ENCODE data around the gene LAMA3.

Gene LAMA3

DNA sequence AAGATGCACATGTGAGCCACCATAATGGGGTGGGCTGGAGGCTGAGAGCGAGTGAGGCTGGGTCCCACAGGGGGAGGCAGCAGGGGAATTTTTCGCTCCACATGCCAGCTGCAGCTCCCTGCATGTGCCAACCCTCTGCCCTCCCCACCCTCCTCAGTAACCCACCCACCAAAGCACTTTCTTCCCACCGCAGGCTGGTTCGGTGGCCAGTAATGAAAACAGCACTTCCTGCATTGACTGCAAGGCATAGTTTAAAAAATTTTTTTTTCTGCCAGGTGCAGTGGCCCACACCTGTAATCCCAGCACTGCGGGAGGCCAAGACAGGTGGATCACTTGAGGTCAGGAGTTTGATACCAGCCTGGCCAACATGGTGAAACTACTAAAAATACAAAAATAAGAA, 177.8 kb downstream of the LAMA3 start:
- DNase-seq (ENCODE audit: low spot score in 2 of 2) (no peak), ATAC-seq (ENCODE audit: low read depth) (no peak)
- Mint-ChIP-seq H3K27ac (no peak overlapping the region), H3K4me3 (no peak overlapping the region), H3K27me3 (no peaks in the 10 kb centered on the region), H3K9me3 (no peaks in the 10 kb centered on the region), H3K4me1 (peaks cover 37% of the 10 kb centered on the region), H3K36me3 (no peaks in the 10 kb centered on the region)

DNA sequence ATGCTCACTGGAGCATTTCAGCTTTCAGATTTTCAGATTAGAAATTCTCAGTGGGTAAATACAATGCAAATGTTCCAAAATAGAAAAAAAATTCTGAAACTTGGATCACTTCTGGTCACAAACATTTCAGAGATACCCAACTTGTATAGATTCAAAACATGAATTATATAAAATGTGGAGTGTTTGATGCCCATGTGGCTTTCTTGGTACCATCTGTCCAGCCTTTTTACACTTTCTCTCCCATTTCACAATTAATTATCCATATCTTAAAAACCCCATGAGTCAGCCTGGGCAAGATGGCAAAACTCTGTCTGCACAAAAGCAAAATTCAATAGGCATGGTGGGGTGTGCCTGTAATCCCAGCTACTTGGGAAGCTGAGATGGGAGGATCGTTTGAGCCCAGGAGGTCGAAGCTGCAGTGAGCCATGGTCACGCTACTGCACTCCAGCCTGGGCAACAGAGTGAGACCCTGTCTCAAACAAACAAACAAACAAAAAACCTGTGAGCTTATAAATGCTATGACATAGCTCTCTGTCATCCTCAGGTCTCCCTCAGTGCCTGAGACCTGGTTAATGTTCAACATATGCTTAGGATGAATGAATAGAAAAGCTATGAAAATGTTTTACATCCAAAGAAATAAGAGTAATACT, 179.0 kb downstream of the LAMA3 start:
- Mint-ChIP-seq H3K4me1 (peaks cover 35% of the 10 kb centered on the region), H3K4me3 (no peak overlapping the region), H3K27ac (no peak overlapping the region), H3K36me3 (no peaks in the 10 kb centered on the region), H3K9me3 (no peaks in the 10 kb centered on the region), H3K27me3 (peaks cover 1% of the 10 kb centered on the region)
- DNase-seq (ENCODE audit: low spot score in 2 of 2): no peak
- no peak for ATAC-seq (ENCODE audit: low read depth)

DNA sequence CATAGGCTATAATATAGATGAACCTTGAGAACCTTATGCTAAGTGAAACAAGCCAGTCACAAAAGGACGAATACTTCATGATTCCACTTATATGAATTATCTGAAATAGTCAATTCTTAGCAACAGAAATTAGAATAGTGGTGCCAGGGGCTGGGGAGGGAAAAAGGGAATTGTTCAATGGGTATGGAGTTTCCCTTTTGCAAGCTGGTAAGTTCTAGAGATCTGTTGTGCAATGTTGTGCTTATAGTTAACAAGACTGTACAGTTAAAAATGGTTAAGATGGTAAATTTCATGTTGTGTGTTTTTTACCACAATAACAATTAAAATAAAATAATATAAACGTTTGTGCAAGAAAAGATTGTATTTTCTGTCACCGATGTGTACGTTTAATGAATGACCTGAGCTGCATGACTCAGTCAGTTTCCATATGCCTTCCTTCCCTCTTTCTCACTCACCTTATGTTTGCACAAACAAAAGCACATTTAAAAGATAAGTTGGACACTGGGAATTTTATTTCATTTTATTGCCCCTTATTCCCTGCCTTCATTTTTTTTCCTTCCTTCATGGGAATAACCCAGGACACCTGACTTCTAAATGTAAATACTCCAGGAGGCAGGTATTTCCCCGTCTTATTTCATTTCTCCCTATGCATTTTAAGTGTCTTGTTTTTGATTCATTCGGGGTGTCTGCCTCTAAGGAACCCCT, 181.6 kb downstream of the LAMA3 start:
- no peak for ATAC-seq (ENCODE audit: low read depth)
- Mint-ChIP-seq H3K27me3 (peaks cover 2% of the 10 kb centered on the region), H3K4me1 (peaks cover 18% of the 10 kb centered on the region), H3K36me3 (no peaks in the 10 kb centered on the region), H3K27ac (no peak overlapping the region), H3K4me3 (no peak overlapping the region), H3K9me3 (no peaks in the 10 kb centered on the region)
- DNase-seq (ENCODE audit: low spot score in 2 of 2): no peak

DNA sequence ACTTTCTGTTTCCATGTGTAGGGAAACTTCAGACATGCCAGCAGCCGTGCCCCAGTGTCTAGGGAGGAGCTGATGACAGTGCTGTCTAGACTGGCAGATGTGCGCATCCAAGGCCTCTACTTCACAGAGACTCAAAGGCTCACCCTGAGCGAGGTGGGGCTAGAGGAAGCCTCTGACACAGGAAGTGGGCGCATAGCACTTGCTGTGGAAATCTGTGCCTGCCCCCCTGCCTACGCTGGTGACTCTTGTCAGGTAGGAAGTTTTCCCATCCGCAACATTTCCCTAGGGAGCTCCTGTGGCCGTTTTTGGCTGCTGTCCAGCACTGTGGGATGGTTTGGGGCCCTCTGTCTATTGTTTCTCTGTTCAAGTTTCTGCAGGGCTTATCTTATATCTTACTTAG, 182.2 kb downstream of the LAMA3 start:
- Mint-ChIP-seq H3K36me3 (no peaks in the 10 kb centered on the region), H3K4me3 (no peak overlapping the region), H3K27me3 (peaks cover 2% of the 10 kb centered on the region), H3K4me1 (peaks cover 15% of the 10 kb centered on the region), H3K27ac (no peak overlapping the region), H3K9me3 (no peaks in the 10 kb centered on the region)
- peak in 1 of 2 donors; percentile 20 for DNase-seq (ENCODE audit: low spot score in 2 of 2)
- peak; percentile 78 for ATAC-seq (ENCODE audit: low read depth)

DNA sequence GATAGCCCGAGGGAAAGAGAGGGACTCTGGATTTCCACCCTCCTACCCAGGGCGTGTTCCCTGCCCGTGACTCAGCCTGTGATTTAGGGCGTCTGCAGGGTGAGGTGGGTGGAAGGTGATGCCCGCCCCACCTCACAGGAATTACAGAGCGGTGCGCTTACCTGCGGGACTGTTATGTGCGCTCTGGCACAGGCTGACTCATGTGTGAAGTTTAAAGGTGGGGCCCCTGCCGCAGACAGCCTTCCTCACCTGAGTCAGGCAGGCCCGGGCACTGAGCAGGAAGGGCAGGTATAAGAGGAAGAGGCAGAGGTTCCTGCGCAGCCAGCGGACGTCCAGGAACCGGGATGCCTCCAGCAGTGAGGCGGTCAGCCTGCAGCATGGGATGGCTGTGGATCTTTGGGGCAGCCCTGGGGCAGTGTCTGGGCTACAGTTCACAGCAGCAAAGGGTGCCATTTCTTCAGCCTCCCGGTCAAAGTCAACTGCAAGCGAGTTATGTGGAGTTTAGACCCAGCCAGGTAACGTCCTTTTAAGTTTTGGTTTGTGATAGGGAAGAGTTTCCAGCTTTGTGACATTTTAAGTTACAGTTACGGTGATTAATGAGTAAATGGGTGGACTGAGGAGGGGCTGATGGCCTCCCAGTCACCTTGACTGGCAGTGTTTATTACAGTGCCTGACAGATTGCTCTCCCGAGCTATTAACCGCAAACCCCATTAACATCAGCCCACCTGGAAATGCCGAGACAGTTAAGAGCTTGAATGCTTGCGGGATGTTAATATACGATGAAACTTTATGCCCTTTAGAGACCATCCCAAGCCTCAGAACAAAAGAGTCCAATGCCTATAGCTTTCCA, 183.7 kb downstream of the LAMA3 start:
- no peak for ATAC-seq (ENCODE audit: low read depth)
- DNase-seq (ENCODE audit: low spot score in 2 of 2): no peak
- peaks cover 2% of the 10 kb centered on the region for H3K27me3 Mint-ChIP-seq
- no peak overlapping the region for H3K4me3 Mint-ChIP-seq
- no peak overlapping the region for H3K27ac Mint-ChIP-seq
- H3K4me1 Mint-ChIP-seq: peaks cover 15% of the 10 kb centered on the region
- no peaks in the 10 kb centered on the region for H3K36me3 Mint-ChIP-seq
- H3K9me3 Mint-ChIP-seq: no peaks in the 10 kb centered on the region

DNA sequence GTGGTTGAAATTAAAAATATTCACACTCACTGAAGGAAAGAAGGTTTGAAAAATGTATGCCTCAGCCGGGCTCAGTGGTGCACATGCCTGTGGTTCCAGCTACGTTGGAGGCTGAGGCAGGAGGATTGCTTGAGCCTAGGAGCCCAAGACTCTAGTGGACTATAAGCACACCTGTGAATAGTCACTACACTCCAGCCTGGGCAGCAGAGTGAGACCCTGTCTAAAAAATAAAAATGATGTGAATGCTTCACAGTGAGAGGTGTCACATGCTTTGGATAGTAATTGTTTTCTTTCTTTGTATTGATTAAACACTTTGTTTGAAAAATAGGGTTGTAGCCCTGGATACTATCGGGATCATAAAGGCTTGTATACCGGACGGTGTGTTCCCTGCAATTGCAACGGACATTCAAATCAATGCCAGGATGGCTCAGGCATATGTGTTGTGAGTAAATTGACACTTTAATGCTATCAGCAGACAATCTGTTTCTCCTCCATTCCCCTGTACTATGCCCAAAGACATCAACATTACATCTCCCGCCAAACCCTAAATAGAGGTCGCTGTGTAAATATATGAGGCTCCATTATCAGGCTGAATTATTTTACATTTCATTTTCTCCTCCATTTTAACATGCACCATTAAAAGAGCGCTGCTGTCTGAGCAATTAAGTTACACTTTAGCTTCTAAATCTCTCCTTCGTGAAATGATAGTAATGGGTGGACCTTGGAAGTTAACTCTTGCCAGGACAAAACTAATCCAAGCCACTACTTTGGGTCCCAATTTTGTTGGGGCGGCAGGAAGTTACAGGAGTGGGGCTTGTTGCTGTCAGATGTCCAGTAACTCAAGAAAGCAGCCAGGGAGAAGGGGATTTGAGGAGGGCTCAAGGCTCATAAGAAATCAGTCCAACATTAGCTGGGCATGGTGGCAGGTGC, 187.0 kb downstream of the LAMA3 start:
- H3K4me1 Mint-ChIP-seq: peaks cover 10% of the 10 kb centered on the region
- no peaks in the 10 kb centered on the region for H3K36me3 Mint-ChIP-seq
- H3K4me3 Mint-ChIP-seq: no peak overlapping the region
- no peak for DNase-seq (ENCODE audit: low spot score in 2 of 2)
- no peak for ATAC-seq (ENCODE audit: low read depth)
- H3K9me3 Mint-ChIP-seq: no peaks in the 10 kb centered on the region
- H3K27ac Mint-ChIP-seq: no peak overlapping the region
- H3K27me3 Mint-ChIP-seq: peaks cover 12% of the 10 kb centered on the region

DNA sequence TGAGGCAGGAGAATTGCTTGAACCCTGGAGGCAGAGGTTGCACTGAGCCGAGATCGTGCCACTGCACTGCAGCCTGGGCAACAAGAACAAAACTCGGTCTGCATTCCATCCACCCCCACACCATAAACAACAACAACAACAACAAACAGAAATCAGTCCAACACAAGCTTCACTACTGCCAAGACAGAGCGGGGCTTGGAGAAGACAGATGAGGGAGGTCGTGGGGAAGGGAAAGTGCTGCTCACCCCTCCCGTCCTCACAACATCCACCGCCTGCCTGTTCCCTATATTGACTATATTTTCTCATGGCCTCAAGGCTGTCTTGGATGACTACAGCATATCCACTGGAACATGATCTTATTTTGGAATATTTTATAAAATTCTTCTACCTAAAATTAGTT, 187.7 kb downstream of the LAMA3 start:
- DNase-seq (ENCODE audit: low spot score in 2 of 2) (no peak), ATAC-seq (ENCODE audit: low read depth) (no peak)
- Mint-ChIP-seq H3K4me3 (no peak overlapping the region), H3K36me3 (no peaks in the 10 kb centered on the region), H3K27me3 (peaks cover 12% of the 10 kb centered on the region), H3K4me1 (peaks cover 6% of the 10 kb centered on the region), H3K27ac (no peak overlapping the region), H3K9me3 (no peaks in the 10 kb centered on the region)

DNA sequence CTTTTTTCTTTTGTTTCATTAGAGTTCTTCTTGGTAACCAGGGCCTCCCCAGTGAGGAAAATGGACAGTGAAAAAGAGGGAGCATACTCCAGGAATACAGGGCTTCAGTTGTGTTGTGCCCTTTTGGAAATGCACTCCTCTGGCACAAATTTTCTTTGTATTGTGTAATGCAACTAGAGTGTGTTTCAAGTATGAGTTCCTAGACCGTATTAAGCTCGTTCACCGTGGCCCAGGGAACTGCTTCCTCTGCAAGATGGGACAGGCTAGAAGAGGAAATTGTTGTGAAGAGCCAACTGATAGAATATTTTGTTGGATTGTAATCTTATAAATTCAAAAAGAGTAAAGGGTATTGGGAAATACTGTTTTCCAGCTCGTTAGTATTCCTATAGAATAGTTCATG, 188.1 kb downstream of the LAMA3 start:
- H3K27me3 Mint-ChIP-seq: peaks cover 12% of the 10 kb centered on the region
- ATAC-seq (ENCODE audit: low read depth) (no peak), DNase-seq (ENCODE audit: low spot score in 2 of 2) (no peak)
- peaks cover 3% of the 10 kb centered on the region for H3K4me1 Mint-ChIP-seq
- H3K36me3 Mint-ChIP-seq: no peaks in the 10 kb centered on the region
- no peak overlapping the region for H3K27ac Mint-ChIP-seq
- no peaks in the 10 kb centered on the region for H3K9me3 Mint-ChIP-seq
- H3K4me3 Mint-ChIP-seq: no peak overlapping the region

DNA sequence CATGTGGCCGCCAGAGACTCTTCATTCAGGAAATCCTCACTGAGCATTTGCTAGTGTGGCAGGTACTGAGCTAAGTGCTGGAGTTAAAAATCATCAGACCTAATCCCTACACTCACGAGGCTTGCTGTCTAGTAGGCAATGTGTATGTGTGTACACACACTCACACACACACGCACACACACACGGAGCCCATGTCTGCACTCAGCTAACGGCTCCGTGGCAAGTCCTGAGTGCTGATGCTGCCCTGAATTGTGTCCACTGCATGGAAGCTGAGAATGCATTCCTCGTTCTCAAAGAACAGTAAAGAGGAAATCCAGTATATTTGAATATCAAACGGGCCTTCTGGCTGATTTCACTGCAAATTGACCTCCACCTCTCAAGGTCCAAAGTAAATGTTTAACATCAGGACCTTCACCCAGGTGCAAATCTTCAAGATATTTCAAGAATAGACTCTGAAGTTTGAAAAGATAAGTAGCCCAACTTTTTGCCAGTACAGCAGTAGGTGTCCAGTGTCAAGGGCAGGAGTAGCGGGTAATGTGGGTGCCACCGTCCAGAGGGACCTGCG, 189.2 kb downstream of the LAMA3 start:
- Mint-ChIP-seq H3K9me3 (no peaks in the 10 kb centered on the region), H3K4me1 (no peaks in the 10 kb centered on the region), H3K36me3 (no peaks in the 10 kb centered on the region), H3K27me3 (peaks cover 10% of the 10 kb centered on the region), H3K4me3 (no peak overlapping the region), H3K27ac (no peak overlapping the region)
- DNase-seq (ENCODE audit: low spot score in 2 of 2) (no peak), ATAC-seq (ENCODE audit: low read depth) (no peak)

DNA sequence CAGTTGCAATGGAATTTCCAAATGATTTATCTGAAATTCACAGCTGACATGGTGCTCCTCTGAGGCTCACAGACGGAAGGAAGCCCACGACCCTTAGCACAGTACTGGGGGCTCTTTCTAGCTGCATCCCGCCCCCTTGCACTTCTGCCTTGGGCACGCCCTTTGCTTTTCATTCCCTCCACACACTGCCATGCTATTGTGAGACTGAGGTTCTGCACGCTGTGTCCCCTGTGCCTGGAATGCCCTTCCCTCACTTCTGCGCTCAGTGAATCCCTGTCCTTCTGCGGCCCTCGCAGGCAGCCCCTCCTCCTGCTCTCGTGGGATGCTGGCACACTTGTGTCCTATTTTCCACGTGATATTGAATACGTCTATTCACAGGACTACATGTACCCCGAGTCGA, 189.9 kb downstream of the LAMA3 start:
- DNase-seq (ENCODE audit: low spot score in 2 of 2) (no peak), ATAC-seq (ENCODE audit: low read depth) (no peak)
- Mint-ChIP-seq H3K4me3 (no peak overlapping the region), H3K27me3 (peaks cover 10% of the 10 kb centered on the region), H3K4me1 (no peaks in the 10 kb centered on the region), H3K36me3 (no peaks in the 10 kb centered on the region), H3K27ac (no peak overlapping the region), H3K9me3 (no peaks in the 10 kb centered on the region)

DNA sequence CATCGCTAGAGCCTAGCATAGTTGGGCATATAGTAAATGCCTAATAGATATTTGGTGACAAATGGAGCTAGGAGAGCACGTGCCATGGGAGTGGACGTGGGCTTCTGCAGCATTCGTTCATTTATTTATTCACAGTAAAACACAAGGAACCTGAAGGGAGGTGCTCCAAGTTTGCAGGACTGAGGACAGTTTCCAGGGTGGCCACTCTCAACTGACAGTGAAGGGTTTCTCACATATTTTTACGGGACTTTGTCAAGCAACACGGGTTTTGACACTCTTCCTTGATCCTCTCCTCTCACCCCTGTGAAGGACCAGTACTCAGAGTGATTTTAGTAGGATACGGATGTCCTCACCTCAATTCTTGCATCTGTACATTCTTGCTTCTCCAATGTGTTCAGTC, 190.3 kb downstream of the LAMA3 start:
- no peaks in the 10 kb centered on the region for H3K4me1 Mint-ChIP-seq
- H3K27me3 Mint-ChIP-seq: peaks cover 10% of the 10 kb centered on the region
- H3K4me3 Mint-ChIP-seq: no peak overlapping the region
- ATAC-seq (ENCODE audit: low read depth) (no peak), DNase-seq (ENCODE audit: low spot score in 2 of 2) (no peak)
- no peak overlapping the region for H3K27ac Mint-ChIP-seq
- H3K36me3 Mint-ChIP-seq: no peaks in the 10 kb centered on the region
- no peaks in the 10 kb centered on the region for H3K9me3 Mint-ChIP-seq

DNA sequence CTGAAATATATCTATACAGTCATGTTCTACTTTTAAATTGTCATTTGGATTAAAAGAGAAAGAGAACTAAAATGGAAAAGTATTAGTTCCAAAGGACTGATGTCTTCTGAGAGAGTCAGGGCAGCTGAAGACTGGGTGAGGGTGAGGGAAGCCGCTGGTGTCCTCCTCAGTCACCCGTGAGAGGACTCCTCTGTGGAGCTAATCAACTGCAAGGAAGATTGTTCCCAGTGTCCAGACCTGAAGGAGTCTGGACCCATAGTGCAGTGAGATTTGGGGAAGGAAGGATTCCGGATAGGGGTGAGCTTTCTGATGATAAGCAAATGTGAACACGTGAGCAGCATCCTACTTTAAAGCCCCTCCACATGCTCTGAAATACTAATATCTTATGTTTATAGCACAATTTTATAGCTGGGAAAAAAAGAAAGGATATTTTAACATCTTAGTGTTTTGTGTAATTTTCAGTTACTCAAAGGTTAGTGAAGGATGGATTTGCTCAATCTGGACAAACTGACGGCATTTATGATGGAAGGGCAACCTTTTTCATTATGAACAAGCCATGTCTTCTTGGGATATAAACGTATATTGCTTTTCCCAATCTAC, 190.8 kb downstream of the LAMA3 start:
- H3K27me3 Mint-ChIP-seq: peaks cover 10% of the 10 kb centered on the region
- no peak overlapping the region for H3K27ac Mint-ChIP-seq
- peaks cover 2% of the 10 kb centered on the region for H3K4me1 Mint-ChIP-seq
- ATAC-seq (ENCODE audit: low read depth) (no peak), DNase-seq (ENCODE audit: low spot score in 2 of 2) (no peak)
- H3K4me3 Mint-ChIP-seq: no peak overlapping the region
- no peaks in the 10 kb centered on the region for H3K36me3 Mint-ChIP-seq
- H3K9me3 Mint-ChIP-seq: no peaks in the 10 kb centered on the region

DNA sequence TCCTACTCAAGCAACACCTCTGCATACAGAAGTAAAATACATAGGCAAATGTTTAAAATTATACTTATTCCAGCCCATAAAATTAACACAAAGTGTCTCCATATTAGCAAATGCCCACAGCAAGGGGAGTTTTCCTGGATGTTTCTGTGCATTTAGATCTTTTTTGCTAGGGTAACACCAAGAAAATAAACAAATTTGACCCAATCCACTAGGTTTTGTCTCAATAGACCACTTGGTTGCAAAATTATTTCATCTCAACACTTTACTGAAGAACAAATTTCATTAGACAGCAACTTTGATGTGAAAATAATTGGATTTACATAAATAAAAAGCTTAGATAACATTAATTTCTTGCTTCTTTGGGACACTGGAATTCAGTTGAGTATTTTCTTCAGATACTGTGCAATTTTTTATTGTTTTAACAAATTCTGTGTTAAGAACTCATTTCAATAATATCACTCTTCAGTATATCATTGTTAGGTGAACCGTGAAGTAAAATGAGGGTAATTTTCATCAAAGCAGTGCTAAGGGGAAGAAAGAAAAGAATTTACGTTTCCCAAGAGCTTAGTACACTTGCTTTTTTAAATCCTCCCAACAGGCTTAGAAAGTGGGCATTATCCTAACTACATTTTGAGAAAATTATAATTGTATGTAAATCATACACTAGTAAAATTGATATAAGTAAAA, 191.8 kb downstream of the LAMA3 start:
- Mint-ChIP-seq H3K4me3 (no peak overlapping the region), H3K27ac (no peak overlapping the region), H3K27me3 (peaks cover 10% of the 10 kb centered on the region), H3K36me3 (no peaks in the 10 kb centered on the region), H3K4me1 (peaks cover 2% of the 10 kb centered on the region), H3K9me3 (no peaks in the 10 kb centered on the region)
- no peak for ATAC-seq (ENCODE audit: low read depth)
- DNase-seq (ENCODE audit: low spot score in 2 of 2): no peak
